MM.1S (cell line): ENCODE results near the gene ATIC.

ENCODE experiments used
- EZH2 ChIP-seq: fragments of 300-600 bp; sonication (generic); optimal IDR thresholded peaks from 2 replicates; pipeline ENCODE3; 2017; ENCODE audit warnings: low read depth, mild to moderate bottlenecking, antibody characterized with exemption, low read length, mixed read lengths
- TF ChIP-seq, protein P1 (sequence below): fragments of 300-600 bp; sonication (generic); IDR thresholded peaks from 2 replicates; pipeline ENCODE4 v1.5.1; 2016; ENCODE audit warnings: antibody characterized with exemption, low read length, mixed read lengths

DNA sequence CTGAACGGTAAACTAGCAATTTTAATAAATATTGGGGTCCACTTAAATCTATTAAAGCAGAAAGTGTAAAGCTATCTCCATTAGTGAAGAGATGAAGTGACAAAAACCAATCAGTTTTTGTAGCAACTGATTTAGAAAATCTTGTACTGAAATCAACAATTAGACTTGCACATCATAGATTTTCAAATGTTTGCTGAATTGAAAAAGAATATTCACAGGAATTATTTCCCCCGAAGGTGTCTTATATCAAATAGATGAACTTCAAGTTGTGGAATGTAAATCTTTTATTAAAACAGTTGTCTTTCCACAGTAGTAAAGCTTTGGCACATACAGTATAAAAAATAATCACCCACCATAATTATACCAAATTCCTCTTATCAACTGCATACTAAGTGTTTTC is 48.7 kb downstream of the ATIC start:
- TF ChIP-seq, protein P1, sequence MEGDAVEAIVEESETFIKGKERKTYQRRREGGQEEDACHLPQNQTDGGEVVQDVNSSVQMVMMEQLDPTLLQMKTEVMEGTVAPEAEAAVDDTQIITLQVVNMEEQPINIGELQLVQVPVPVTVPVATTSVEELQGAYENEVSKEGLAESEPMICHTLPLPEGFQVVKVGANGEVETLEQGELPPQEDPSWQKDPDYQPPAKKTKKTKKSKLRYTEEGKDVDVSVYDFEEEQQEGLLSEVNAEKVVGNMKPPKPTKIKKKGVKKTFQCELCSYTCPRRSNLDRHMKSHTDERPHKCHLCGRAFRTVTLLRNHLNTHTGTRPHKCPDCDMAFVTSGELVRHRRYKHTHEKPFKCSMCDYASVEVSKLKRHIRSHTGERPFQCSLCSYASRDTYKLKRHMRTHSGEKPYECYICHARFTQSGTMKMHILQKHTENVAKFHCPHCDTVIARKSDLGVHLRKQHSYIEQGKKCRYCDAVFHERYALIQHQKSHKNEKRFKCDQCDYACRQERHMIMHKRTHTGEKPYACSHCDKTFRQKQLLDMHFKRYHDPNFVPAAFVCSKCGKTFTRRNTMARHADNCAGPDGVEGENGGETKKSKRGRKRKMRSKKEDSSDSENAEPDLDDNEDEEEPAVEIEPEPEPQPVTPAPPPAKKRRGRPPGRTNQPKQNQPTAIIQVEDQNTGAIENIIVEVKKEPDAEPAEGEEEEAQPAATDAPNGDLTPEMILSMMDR: no peak
- no peak for TF ChIP-seq EZH2
